Left lung (tissue), 10 donors: ENCODE measurements around the gene CAMK2N2. TPM values are rescaled to one million over a fixed set of nuclear protein-coding genes. Genes with fewer than 3 reads are reported as not detected.

Source experiments
- ATAC-seq: fragments of 200-7000 bp; cut with Tn5 transposase; one replicate; pipeline ENCODE4 v1.9.1; 2020; ENCODE audit warnings: moderate library complexity
- DNase-seq, 4 donors: peaks; one replicate each; pipeline ENCODE4 v3.0.0-alpha.2; 2013 to 2020
- H3K27ac ChIP-seq, 2 donors: fragments of 200-600 bp; sonication (generic) in 1 of 2; one replicate each; pipeline versions ENCODE4 v1.5.0 to v1.8.0; 2020 to 2021
- H3K27me3 ChIP-seq, 2 donors: fragments of 200-600 bp; sonication (generic) in 1 of 2; one replicate each; pipeline versions ENCODE4 v1.5.0 to v1.8.0; 2020 to 2021
- H3K36me3 ChIP-seq, 2 donors: fragments of 200-600 bp; sonication (generic) in 1 of 2; one replicate each; pipeline versions ENCODE4 v1.5.0 to v1.8.0; 2020 to 2021
- H3K4me1 ChIP-seq, 2 donors: fragments of 200-600 bp; one replicate each; pipeline ENCODE4 v1.8.0; 2021
- H3K4me3 ChIP-seq, 2 donors: fragments of 200-600 bp; sonication (generic) in 1 of 2; one replicate each; pipeline versions ENCODE4 v1.5.0 to v1.8.0; 2020 to 2021; ENCODE audit warnings: mild to moderate bottlenecking in 1 of 2
- H3K9me3 ChIP-seq, 2 donors: fragments of 200-600 bp; sonication (generic) in 1 of 2; one replicate each; pipeline versions ENCODE4 v1.5.0 to v1.8.0; 2020 to 2021
- intact Hi-C, 2 donors: fragments of 100-400 bp; cut with DNase I; formaldehyde crosslinking; loops; one replicate each; pipeline versions ENCODE4 v1.11.2 to v1.14.2; 2022
- polyA plus RNA-seq, 6 donors: library from polyadenylated mRNA; unstranded; fragments of 120-200 nt; gene quantifications; one replicate each; pipeline ENCODE4 v1.2.1, GENCODE V29; 2013; ENCODE audit not compliant: insufficient read length in 6 of 6
- total RNA-seq, 2 donors: library from RNA; stranded (reverse); fragmentation: NEBNext Ultra II Directional; extraction: Animal tissue kit (Norgen Biotek cat#: 25700); gene quantifications; one replicate each; pipeline ENCODE4 v1.2.1, GENCODE V29; 2021
- TF ChIP-seq, protein P1 (sequence below), 2 donors: fragments of 200-600 bp; sonication (generic) in 1 of 2; IDR thresholded peaks; one replicate each; pipeline versions ENCODE4 v1.5.0 to v1.8.0; 2021; ENCODE audit warnings: antibody characterized with exemption in 2 of 2
- donor health status: DM: no; HTN: yes; CAD: no.
- donor health status: DM: no; HTN: no; CAD: no.

CAMK2N2 gene
- total and polyA plus RNA-seq, 8 donors: 0.10 to 1.0 (median 0.22) TPM; not detected in 1

DNA sequence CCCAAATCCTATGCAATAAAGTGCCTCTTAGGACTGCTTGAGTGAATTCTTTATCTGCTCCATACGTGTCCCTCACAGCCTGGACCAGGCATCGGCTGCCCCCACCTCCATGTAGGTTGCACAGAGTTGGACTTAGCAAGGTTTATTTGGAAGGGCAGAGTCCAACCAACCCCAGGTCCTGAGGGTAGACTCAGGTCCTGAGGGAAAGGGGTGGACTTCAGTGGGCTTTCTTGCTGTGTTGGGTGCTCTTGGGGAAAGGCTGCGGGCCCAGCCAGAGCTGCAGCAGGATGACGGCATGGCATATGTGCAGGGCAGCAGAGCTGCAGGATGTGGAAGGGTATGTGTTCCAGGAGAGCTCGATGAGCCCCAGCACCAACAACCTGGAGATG is 19.1 kb downstream of the CAMK2N2 start:
- no peak overlapping the region for H3K27ac ChIP-seq

DNA sequence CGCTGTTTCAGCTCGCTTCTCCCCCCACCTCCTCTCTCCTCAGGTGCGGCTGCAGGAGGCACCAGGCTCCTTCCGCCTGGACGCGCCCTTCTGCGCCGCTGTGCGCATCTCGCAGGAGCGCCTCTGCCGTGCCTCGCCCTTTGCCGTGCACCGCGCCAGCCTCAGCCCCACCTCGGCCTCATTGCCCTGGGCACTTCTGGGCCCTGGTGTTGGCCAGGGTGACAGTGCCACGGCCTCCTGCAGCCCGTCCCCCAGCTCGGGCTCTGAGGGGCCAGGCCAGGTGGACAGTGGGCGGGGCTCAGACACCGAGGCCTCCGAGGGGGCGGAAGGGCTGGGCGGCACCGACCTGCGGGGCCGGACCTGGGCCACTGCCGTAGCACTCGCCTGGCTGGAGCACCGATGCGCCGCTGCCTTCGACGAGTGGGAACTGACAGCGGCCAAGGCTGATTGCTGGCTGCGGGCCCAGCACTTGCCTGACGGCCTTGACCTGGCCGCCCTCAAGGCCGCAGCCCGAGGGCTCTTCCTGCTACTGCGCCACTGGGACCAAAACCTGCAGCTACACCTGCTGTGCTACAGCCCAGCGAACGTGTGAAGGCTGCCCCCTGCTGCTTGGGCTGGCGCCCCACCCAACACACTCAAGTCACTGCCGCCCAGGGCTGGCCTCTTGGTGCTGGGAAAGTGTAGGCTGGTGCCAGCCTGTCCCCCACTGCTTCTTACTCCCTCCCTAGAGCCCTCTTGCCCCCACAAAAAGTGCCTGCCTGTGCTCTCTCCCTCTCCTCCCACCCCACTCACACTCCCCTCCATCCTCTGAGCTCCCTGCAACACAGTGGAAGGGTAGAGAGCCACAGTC is 19.7 kb downstream of the CAMK2N2 start:
- DNase-seq: peak in 3 of 4 donors; percentile 49 to 82 (median 78)
- Histone ChIP-seq H3K4me1 (peaks cover 0 to 7% of the 10 kb centered on the region in 2 donors), H3K4me3 (no peak overlapping the region), H3K36me3 (peaks cover 0 to 41% of the 10 kb centered on the region in 2 donors), H3K9me3 (no peaks in the 10 kb centered on the region), H3K27ac (no peak overlapping the region), H3K27me3 (peaks cover 0 to 11% of the 10 kb centered on the region in 2 donors)
- intact Hi-C loops: no loop called here
- peak; percentile 96 for ATAC-seq
- TF ChIP-seq, protein P1, sequence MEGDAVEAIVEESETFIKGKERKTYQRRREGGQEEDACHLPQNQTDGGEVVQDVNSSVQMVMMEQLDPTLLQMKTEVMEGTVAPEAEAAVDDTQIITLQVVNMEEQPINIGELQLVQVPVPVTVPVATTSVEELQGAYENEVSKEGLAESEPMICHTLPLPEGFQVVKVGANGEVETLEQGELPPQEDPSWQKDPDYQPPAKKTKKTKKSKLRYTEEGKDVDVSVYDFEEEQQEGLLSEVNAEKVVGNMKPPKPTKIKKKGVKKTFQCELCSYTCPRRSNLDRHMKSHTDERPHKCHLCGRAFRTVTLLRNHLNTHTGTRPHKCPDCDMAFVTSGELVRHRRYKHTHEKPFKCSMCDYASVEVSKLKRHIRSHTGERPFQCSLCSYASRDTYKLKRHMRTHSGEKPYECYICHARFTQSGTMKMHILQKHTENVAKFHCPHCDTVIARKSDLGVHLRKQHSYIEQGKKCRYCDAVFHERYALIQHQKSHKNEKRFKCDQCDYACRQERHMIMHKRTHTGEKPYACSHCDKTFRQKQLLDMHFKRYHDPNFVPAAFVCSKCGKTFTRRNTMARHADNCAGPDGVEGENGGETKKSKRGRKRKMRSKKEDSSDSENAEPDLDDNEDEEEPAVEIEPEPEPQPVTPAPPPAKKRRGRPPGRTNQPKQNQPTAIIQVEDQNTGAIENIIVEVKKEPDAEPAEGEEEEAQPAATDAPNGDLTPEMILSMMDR (IDR thresholded peaks at IDR 0.05): peak; percentile 26 to 53

More for the DNA sequence above, 19.1 kb downstream of the CAMK2N2 start:
- no peaks in the 10 kb centered on the region for H3K9me3 ChIP-seq
- H3K4me3 ChIP-seq: no peak overlapping the region
- TF ChIP-seq, protein P1 (IDR thresholded peaks at IDR 0.05): no peak
- peaks cover 0 to 41% of the 10 kb centered on the region in 2 donors for H3K36me3 ChIP-seq
- peaks cover 0 to 7% of the 10 kb centered on the region in 2 donors for H3K27me3 ChIP-seq
- ATAC-seq (no peak), DNase-seq (no peak)
- intact Hi-C loops: no loop called here
- peaks cover 0 to 12% of the 10 kb centered on the region in 2 donors for H3K4me1 ChIP-seq

DNA sequence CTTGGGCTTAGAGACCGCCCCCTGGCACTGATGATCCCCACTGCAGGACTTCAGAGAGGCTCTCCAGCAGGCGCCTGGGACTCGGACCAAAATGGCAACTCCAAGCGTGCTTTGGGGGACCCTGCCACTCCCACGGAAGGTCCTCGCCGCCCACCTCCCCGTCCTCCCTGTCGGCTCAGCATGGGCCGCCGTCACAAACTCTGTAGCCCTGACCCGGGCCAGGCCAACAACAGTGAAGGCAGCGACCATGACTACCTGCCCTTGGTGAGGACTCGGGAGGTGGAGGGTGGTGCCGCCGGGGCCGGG is 20.3 kb downstream of the CAMK2N2 start:
- Histone ChIP-seq H3K36me3 (peaks cover 0 to 41% of the 10 kb centered on the region in 2 donors), H3K9me3 (no peaks in the 10 kb centered on the region), H3K4me3 (no peak overlapping the region), H3K27ac (no peak overlapping the region), H3K27me3 (peaks cover 0 to 15% of the 10 kb centered on the region in 2 donors), H3K4me1 (peaks cover 0 to 7% of the 10 kb centered on the region in 2 donors)
- no peak for ATAC-seq
- TF ChIP-seq, protein P1 (IDR thresholded peaks at IDR 0.05): no peak
- intact Hi-C loops: no loop called here
- DNase-seq: no peak

DNA sequence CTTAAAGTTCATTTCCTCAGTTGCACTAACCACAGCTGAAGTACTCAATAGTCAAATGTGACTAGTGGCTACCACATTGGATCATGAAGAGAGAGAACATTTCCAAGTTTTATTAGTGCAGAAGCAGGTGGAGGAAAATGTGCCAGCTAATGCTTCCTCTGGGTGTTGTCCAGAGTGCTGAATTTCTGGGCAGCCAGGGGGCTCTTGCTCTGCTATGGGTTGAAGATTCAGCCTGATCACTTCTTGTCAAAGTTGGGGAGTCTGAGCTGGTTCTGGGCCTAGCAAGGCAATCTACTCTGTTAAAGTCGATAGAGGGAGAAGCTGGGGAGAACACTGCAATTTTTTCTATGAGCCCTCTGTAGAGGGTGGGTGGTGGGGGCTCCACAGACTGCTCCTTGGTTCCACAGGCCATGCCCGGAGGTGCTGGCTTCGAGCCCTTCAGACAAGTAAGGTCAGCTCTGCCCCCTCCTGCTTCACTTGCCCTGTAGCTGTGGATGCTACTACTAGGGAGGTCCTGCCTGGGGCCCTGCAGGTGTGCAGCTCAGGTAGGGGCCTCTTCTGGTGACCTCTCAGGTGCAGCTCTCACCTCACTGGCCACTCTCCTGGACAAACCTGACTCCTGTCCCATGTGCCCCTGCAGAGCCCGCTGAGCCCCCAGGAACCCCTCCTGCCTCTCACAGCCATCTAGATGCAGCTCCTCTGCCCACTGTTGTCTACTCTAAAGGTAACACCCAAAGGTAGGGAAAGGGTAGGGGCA is 20.8 kb downstream of the CAMK2N2 start:
- ATAC-seq: no peak

More for the DNA sequence above, 20.8 kb downstream of the CAMK2N2 start:
- no peak overlapping the region for H3K27ac ChIP-seq
- peaks cover 0 to 38% of the 10 kb centered on the region in 2 donors for H3K36me3 ChIP-seq
- H3K27me3 ChIP-seq: peaks cover 0 to 16% of the 10 kb centered on the region in 2 donors
- peaks cover 0 to 7% of the 10 kb centered on the region in 2 donors for H3K4me1 ChIP-seq
- TF ChIP-seq, protein P1 (IDR thresholded peaks at IDR 0.05): no peak
- H3K4me3 ChIP-seq: no peak overlapping the region
- no peaks in the 10 kb centered on the region for H3K9me3 ChIP-seq
- DNase-seq: no peak
- intact Hi-C loops: no loop called here
